Parathyroid adenoma (tissue), 2 donors: Measurements from ENCODE around the gene KIRREL3.

ENCODE experiments used
- H2AFZ ChIP-seq: fragments of 300-600 bp; sonication (generic); one replicate; pipeline ENCODE4 v1.7.0; 2017; ENCODE audit warnings: antibody characterized with exemption, mild to moderate bottlenecking
- H3K27ac ChIP-seq: fragments of 300-600 bp; sonication (generic); one replicate; pipeline ENCODE4 v1.7.0; 2017
- H3K27me3 ChIP-seq: fragments of 300-600 bp; sonication (generic); one replicate; pipeline ENCODE4 v1.7.0; 2017; ENCODE audit warnings: low read length; ENCODE audit not compliant: control insufficient read depth, insufficient read depth
- H3K36me3 ChIP-seq: fragments of 300-600 bp; sonication (generic); one replicate; pipeline ENCODE4 v1.7.0; 2017; ENCODE audit warnings: low read length; ENCODE audit not compliant: control insufficient read depth, insufficient read depth
- H3K4me1 ChIP-seq: fragments of 300-600 bp; sonication (generic); one replicate; pipeline ENCODE4 v1.7.0; 2017; ENCODE audit warnings: control low read depth
- H3K4me2 ChIP-seq: fragments of 300-600 bp; sonication (generic); one replicate; pipeline ENCODE4 v1.7.0; 2017; ENCODE audit warnings: low read length
- H3K4me3 ChIP-seq: fragments of 300-600 bp; sonication (generic); one replicate; pipeline ENCODE4 v1.7.0; 2017; ENCODE audit warnings: low read depth, low read length
- H3K79me2 ChIP-seq: fragments of 300-600 bp; sonication (generic); one replicate; pipeline ENCODE4 v1.7.0; 2017; ENCODE audit warnings: control low read depth
- H3K9ac ChIP-seq: fragments of 300-600 bp; sonication (generic); one replicate; pipeline ENCODE4 v1.7.0; 2017; ENCODE audit warnings: mild to moderate bottlenecking
- H3K9me3 ChIP-seq: fragments of 300-600 bp; sonication (generic); one replicate; pipeline ENCODE4 v1.7.0; 2017; ENCODE audit warnings: low read length; ENCODE audit not compliant: control insufficient read depth
- CTCF ChIP-seq: fragments of 300-600 bp; sonication (generic); IDR thresholded peaks from one replicate; pipeline ENCODE4 v1.7.0; 2017; ENCODE audit warnings: antibody characterized with exemption, mild to moderate bottlenecking
- donor health status: primary hyperparathyroidism.

KIRREL3 gene

GRCh38 chr11:126484266-126484665 lies 516.3 kb downstream of the KIRREL3 start:
- no peaks in the 10 kb centered on the region for H3K36me3 ChIP-seq
- H3K9me3 ChIP-seq: no peaks in the 10 kb centered on the region
- H3K79me2 ChIP-seq: no peaks in the 10 kb centered on the region
- H3K9ac ChIP-seq: no peak overlapping the region
- H3K27me3 ChIP-seq: no peaks in the 10 kb centered on the region
- no peaks in the 10 kb centered on the region for H3K4me1 ChIP-seq
- no peak overlapping the region for H3K4me3 ChIP-seq
- no peak overlapping the region for H2AFZ ChIP-seq
- H3K4me2 ChIP-seq: no peak overlapping the region
- no peak for TF ChIP-seq CTCF
- no peak overlapping the region for H3K27ac ChIP-seq

DNA sequence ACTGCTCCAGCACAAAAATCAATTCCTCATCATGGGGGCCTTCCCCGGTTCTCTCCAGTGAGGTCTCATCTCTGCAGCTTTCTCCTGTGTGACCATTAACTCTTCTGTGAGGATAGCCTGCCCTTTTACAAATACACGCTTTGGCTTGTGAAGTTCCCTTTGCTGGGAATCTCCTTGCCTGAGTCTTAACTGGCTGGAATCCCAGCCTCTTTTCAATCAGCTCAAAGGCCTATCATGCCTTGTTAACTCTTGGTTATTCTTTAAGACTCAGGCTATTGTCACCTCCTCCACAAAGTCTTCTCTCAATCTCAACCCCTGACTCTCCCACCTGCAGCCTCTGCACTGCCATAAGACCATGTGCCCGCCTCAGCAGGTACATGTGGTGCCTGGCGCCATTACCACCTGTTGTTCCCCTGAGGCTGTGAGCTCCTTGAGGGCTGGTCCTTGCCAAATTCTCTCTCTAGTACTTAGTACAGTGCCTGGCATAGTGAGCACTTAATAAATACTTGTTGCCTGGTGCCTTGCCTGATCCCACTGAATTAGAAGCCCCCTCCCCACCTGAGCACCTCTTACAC lies 516.9 kb downstream of the KIRREL3 start:
- no peak overlapping the region for H2AFZ ChIP-seq
- no peak for TF ChIP-seq CTCF
- no peaks in the 10 kb centered on the region for H3K36me3 ChIP-seq
- no peak overlapping the region for H3K27ac ChIP-seq
- no peaks in the 10 kb centered on the region for H3K9me3 ChIP-seq
- no peak overlapping the region for H3K4me2 ChIP-seq
- H3K9ac ChIP-seq: no peak overlapping the region
- H3K4me3 ChIP-seq: no peak overlapping the region
- no peaks in the 10 kb centered on the region for H3K79me2 ChIP-seq
- H3K4me1 ChIP-seq: no peaks in the 10 kb centered on the region
- no peaks in the 10 kb centered on the region for H3K27me3 ChIP-seq

GRCh38 chr11:126482586-126483108 lies 517.9 kb downstream of the KIRREL3 start:
- Histone ChIP-seq H3K27ac (no peak overlapping the region), H3K27me3 (no peaks in the 10 kb centered on the region), H3K79me2 (no peaks in the 10 kb centered on the region), H3K9me3 (no peaks in the 10 kb centered on the region), H3K36me3 (no peaks in the 10 kb centered on the region), H3K4me1 (no peaks in the 10 kb centered on the region), H3K4me3 (no peak overlapping the region), H2AFZ (no peak overlapping the region), H3K9ac (no peak overlapping the region), H3K4me2 (no peak overlapping the region)
- no peak for TF ChIP-seq CTCF

- no peaks in the 10 kb centered on the region for H3K36me3 ChIP-seq
- no peaks in the 10 kb centered on the region for H3K79me2 ChIP-seq
- H3K9ac ChIP-seq: no peak overlapping the region
- no peak overlapping the region for H2AFZ ChIP-seq
- no peak overlapping the region for H3K4me3 ChIP-seq
- no peaks in the 10 kb centered on the region for H3K9me3 ChIP-seq
- no peak overlapping the region for H3K4me2 ChIP-seq
- H3K27me3 ChIP-seq: no peaks in the 10 kb centered on the region
- no peak overlapping the region for H3K27ac ChIP-seq
- no peaks in the 10 kb centered on the region for H3K4me1 ChIP-seq
- TF ChIP-seq CTCF: no peak
Observed at GRCh38 chr11:126481303-126481680, 519.3 kb downstream of the KIRREL3 start.
